ENCODE data around the gene USP17L20. TPM values are rescaled to one million over a fixed set of nuclear protein-coding genes. Genes with fewer than 3 reads are reported as not detected.

USP17L20 gene
- not detected in 5 replicates for total RNA-seq (2022; extraction: Qiagen RNA extraction)

DNA sequence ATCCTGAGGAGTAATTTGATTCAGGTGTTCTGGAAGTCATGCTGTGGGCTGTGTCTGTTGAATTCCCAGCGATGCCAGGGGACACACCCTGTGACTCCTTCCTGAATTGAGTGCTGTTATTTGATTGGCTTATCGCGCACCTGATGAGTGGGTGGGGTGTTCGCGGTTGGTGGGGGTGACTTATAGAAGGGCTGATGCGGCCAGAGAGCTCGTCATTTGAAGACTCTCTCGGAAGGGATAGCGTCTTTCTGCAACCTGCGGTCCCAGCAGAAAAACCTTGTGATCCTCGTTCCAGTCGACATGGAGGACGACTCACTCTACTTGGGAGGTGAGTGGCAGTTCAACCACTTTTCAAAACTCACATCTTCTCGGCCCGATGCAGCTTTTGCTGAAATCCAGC lies at the start of gene USP17L20:
TSS of gene USP17L20 (plus strand) at position 301 of the 400 bp plus-strand sequence. CDS start at position 301, 0 bp downstream.

GRCh38 chr4:9210357-9210756 lies 47.6 kb upstream of the USP17L20 start, which contains the start of gene USP17L10:
Gene USP17L10, plus strand, starts transcription at chr4:9210657. Its CDS starts 0 bp downstream, at chr4:9210657.

DNA sequence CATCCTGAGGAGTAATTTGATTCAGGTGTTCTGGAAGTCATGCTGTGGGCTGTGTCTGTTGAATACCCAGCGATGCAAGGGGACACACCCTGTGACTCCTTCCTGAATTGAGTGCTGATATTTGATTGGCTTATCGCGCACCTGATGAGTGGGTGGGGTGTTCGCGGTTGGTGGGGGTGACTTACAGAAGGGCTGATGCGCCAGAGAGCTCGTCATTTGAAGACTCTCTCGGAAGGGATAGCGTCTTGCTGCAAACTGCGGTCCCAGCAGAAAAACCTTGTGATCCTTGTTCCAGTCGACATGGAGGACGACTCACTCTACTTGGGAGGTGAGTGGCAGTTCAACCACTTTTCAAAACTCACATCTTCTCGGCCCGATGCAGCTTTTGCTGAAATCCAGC lies 42.8 kb upstream of the USP17L20 start, which contains the start of gene USP17L11:
TSS of gene USP17L11 (plus strand) at position 301 of the 400 bp plus-strand sequence. CDS start at position 301, 0 bp downstream.

DNA sequence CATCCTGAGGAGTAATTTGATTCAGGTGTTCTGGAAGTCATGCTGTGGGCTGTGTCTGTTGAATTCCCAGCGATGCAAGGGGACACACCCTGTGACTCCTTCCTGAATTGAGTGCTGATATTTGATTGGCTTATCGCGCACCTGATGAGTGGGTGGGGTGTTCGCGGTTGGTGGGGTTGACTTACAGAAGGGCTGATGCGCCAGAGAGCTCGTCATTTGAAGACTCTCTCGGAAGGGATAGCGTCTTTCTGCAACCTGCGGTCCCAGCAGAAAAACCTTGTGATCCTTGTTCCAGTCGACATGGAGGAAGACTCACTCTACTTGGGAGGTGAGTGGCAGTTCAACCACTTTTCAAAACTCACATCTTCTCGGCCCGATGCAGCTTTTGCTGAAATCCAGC lies 38.1 kb upstream of the USP17L20 start, which contains the start of gene USP17L12:
TSS of gene USP17L12 (plus strand) at position 301 of the 400 bp plus-strand sequence. CDS start at position 301, 0 bp downstream.

DNA sequence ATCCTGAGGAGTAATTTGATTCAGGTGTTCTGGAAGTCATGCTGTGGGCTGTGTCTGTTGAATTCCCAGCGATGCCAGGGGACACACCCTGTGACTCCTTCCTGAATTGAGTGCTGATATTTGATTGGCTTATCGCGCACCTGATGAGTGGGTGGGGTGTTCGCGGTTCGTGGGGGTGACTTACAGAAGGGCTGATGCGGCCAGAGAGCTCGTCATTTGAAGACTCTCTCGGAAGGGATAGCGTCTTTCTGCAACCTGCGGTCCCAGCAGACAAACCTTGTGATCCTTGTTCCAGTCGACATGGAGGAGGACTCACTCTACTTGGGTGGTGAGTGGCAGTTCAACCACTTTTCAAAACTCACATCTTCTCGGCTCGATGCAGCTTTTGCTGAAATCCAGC lies 33.3 kb upstream of the USP17L20 start, which contains the start of gene USP17L13:
TSS of gene USP17L13 (plus strand) at position 301 of the 400 bp plus-strand sequence. CDS start at position 301, 0 bp downstream.

GRCh38 chr4:9234085-9234484 lies 23.8 kb upstream of the USP17L20 start, which contains the start of gene USP17L15:
Gene USP17L15, plus strand, starts transcription at chr4:9234385. Its CDS starts 0 bp downstream, at chr4:9234385.

DNA sequence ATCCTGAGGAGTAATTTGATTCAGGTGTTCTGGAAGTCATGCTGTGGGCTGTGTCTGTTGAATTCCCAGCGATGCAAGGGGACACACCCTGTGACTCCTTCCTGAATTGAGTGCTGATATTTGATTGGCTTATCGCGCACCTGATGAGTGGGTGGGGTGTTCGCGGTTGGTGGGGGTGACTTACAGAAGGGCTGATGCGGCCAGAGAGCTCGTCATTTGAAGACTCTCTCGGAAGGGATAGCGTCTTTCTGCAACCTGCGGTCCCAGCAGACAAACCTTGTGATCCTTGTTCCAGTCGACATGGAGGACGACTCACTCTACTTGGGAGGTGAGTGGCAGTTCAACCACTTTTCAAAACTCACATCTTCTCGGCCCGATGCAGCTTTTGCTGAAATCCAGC lies 14.3 kb upstream of the USP17L20 start, which contains the start of gene USP17L17:
TSS of gene USP17L17 (plus strand) at position 301 of the 400 bp plus-strand sequence. CDS start at position 301, 0 bp downstream.

DNA sequence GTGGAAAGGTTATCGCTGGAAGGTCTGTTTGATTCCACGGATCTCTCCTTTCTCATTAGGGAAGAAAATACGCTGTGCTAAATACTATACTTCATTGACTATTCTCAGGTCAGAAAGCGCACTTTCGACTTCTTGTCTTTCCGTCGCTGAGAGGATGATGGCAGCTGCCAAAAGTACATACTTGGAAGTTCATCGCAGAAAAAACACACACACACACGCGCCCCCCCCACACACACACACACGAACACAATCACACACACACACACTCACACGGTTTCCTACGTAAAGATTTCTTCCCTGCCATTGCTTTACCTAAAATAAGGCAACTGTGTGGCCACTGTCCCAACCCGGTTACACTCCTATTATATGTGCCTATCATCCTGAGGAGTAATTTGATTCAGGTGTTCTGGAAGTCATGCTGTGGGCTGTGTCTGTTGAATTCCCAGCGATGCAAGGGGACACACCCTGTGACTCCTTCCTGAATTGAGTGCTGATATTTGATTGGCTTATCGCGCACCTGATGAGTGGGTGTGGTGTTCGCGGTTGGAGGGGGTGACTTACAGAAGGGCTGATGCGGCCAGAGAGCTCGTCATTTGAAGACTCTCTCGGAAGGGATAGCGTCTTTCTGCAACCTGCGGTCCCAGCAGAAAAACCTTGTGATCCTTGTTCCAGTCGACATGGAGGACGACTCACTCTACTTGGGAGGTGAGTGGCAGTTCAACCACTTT lies 9.8 kb upstream of the USP17L20 start, which contains the start of gene USP17L18:
TSS of gene USP17L18 (plus strand) at position 678 of the 728 bp plus-strand sequence. CDS start at position 678, 0 bp downstream.

DNA sequence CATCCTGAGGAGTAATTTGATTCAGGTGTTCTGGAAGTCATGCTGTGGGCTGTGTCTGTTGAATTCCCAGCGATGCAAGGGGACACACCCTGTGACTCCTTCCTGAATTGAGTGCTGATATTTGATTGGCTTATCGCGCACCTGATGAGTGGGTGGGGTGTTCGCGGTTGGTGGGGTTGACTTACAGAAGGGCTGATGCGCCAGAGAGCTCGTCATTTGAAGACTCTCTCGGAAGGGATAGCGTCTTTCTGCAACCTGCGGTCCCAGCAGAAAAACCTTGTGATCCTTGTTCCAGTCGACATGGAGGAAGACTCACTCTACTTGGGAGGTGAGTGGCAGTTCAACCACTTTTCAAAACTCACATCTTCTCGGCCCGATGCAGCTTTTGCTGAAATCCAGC lies 4.8 kb upstream of the USP17L20 start, which contains the start of gene USP17L19:
TSS of gene USP17L19 (plus strand) at position 301 of the 400 bp plus-strand sequence. CDS start at position 301, 0 bp downstream.

GRCh38 chr4:9262572-9262971 lies 4.6 kb downstream of the USP17L20 start, which contains the start of gene USP17L21:
Gene USP17L21, plus strand, starts transcription at chr4:9262872. Its CDS starts 0 bp downstream, at chr4:9262872.

GRCh38 chr4:9267319-9267718 lies 9.4 kb downstream of the USP17L20 start, which contains the start of gene USP17L22:
Gene USP17L22, plus strand, starts transcription at chr4:9267619. Its CDS starts 0 bp downstream, at chr4:9267619.

Other genes with a start within 250 kb of the USP17L20 start
- gene FAM90A26, start 87.7 kb upstream of the USP17L20 start, total RNA-seq (2022; extraction: Qiagen RNA extraction): not detected in 5 replicates
- gene USP17L10, start 47.5 kb upstream of the USP17L20 start, total RNA-seq (2022; extraction: Qiagen RNA extraction): not detected in 5 replicates
- gene USP17L11, start 42.7 kb upstream of the USP17L20 start, total RNA-seq (2022; extraction: Qiagen RNA extraction): not detected in 5 replicates
- gene USP17L12, start 38.0 kb upstream of the USP17L20 start, total RNA-seq (2022; extraction: Qiagen RNA extraction): not detected in 5 replicates
- not detected in 5 replicates for gene USP17L13, start 33.2 kb upstream of the USP17L20 start, total RNA-seq (2022; extraction: Qiagen RNA extraction)
- gene USP17L15, start 23.7 kb upstream of the USP17L20 start, total RNA-seq (2022; extraction: Qiagen RNA extraction): not detected in 5 replicates
- not detected in 5 replicates for gene USP17L17, start 14.2 kb upstream of the USP17L20 start, total RNA-seq (2022; extraction: Qiagen RNA extraction)
- gene USP17L18, start 9.5 kb upstream of the USP17L20 start, total RNA-seq (2022; extraction: Qiagen RNA extraction): not detected in 5 replicates
- gene USP17L19, start 4.7 kb upstream of the USP17L20 start, total RNA-seq (2022; extraction: Qiagen RNA extraction): not detected in 5 replicates
- not detected in 5 replicates for gene USP17L21, start 4.7 kb downstream of the USP17L20 start, total RNA-seq (2022; extraction: Qiagen RNA extraction)
- not detected in 5 replicates for gene USP17L22, start 9.5 kb downstream of the USP17L20 start, total RNA-seq (2022; extraction: Qiagen RNA extraction)
- gene USP17L24, start 67.0 kb downstream of the USP17L20 start, total RNA-seq (2022; extraction: Qiagen RNA extraction): not detected in 5 replicates
- not detected in 5 replicates for gene USP17L25, start 71.8 kb downstream of the USP17L20 start, total RNA-seq (2022; extraction: Qiagen RNA extraction)
- not detected in 5 replicates for gene USP17L26, start 76.5 kb downstream of the USP17L20 start, total RNA-seq (2022; extraction: Qiagen RNA extraction)
- not detected in 5 replicates for gene USP17L5, start 81.3 kb downstream of the USP17L20 start, total RNA-seq (2022; extraction: Qiagen RNA extraction)
- gene USP17L27, start 86.0 kb downstream of the USP17L20 start, total RNA-seq (2022; extraction: Qiagen RNA extraction): not detected in 5 replicates
- gene USP17L28, start 90.8 kb downstream of the USP17L20 start, total RNA-seq (2022; extraction: Qiagen RNA extraction): not detected in 5 replicates
- not detected in 5 replicates for gene USP17L29, start 95.5 kb downstream of the USP17L20 start, total RNA-seq (2022; extraction: Qiagen RNA extraction)
- gene USP17L30, start 105.0 kb downstream of the USP17L20 start, total RNA-seq (2022; extraction: Qiagen RNA extraction): not detected in 5 replicates
- not detected in 5 replicates for gene DEFB131A, start 186.3 kb downstream of the USP17L20 start, total RNA-seq (2022; extraction: Qiagen RNA extraction)